Gastrocnemius medialis (tissue), 4 donors: ENCODE results near the gene USP14. TPM values are rescaled to one million over a fixed set of nuclear protein-coding genes. Genes with fewer than 3 reads are reported as not detected.

ENCODE experiments used
- ATAC-seq, 2 donors: fragments of 150-250 bp; one replicate each; pipeline ENCODE4 v1.9.1; 2016
- DNase-seq, 2 donors: peaks; one replicate each; pipeline ENCODE4 v3.0.0-alpha.2; 2019
- H3K27ac ChIP-seq, 4 donors: fragments of 200-600 bp; sonication (generic); 1 replicate in 1 of 4; 2 replicates in 3 of 4; pipeline ENCODE4 v1.5.1; 2016 to 2018; ENCODE audit warnings: mild to moderate bottlenecking in 2 of 4, moderate library complexity in 1 of 4
- H3K27me3 ChIP-seq, 3 donors: fragments of 200-600 bp; sonication (generic) in 2 of 3; 1 replicate in 1 of 3; 2 replicates in 2 of 3; pipeline versions ENCODE4 v1.5.1 to v1.6.0; 2016 to 2019; ENCODE audit warnings: mild to moderate bottlenecking in 1 of 3, moderate library complexity in 1 of 3
- H3K36me3 ChIP-seq, 2 donors: fragments of 200-600 bp; sonication (generic) in 1 of 2; one replicate each; pipeline ENCODE4 v1.5.1; 2017 to 2018
- H3K4me1 ChIP-seq, 2 donors: fragments of 200-600 bp; sonication (generic) in 1 of 2; one replicate each; pipeline ENCODE4 v1.5.1; 2016 to 2017; ENCODE audit warnings: mild to moderate bottlenecking in 2 of 2
- H3K4me3 ChIP-seq, 4 donors: fragments of 200-600 bp; sonication (generic) in 3 of 4; 1 replicate in 1 of 4; 2 replicates in 3 of 4; pipeline ENCODE4 v1.5.1; 2016 to 2019; ENCODE audit warnings: mild to moderate bottlenecking in 2 of 4
- H3K9me3 ChIP-seq, 3 donors: fragments of 200-600 bp; sonication (generic) in 2 of 3; 1 replicate in 1 of 3; 2 replicates in 2 of 3; pipeline ENCODE4 v1.5.1; 2016 to 2019
- CTCF ChIP-seq, 5 experiments: fragments of 450-650 bp in 3 of 5; fragments of 200-600 bp in 2 of 5; sonication (generic) in 2 of 5; IDR thresholded peaks in 4 of 5; conservative IDR thresholded peaks in 1 of 5; 1 replicate in 4 of 5; 2 replicates in 1 of 5; pipeline ENCODE4 v1.5.1; 2016 to 2019; ENCODE audit warnings: antibody characterized with exemption in 5 of 5, mild to moderate bottlenecking in 3 of 5, moderate library complexity in 3 of 5
- POLR2A ChIP-seq, 2 donors: fragments of 450-650 bp; IDR thresholded peaks; one replicate each; pipeline ENCODE4 v1.6.1; 2017; ENCODE audit warnings: antibody characterized with exemption in 2 of 2, mild to moderate bottlenecking in 2 of 2, moderate library complexity in 2 of 2
- in situ Hi-C, 4 donors: fragments of 200-750 bp; cut with MboI; loops; one replicate each; pipeline versions ENCODE4 v1.15.0 to v1.8.0; 2017; ENCODE audit warnings: low sequenced_read_pairs in 4 of 4
- intact Hi-C: fragments of 100-400 bp; cut with DNase I; formaldehyde crosslinking; loops from one replicate; pipeline ENCODE4 v1.15.1; 2023; ENCODE audit warnings: low total_unique reads
- total RNA-seq, 4 donors: library from RNA; depleted of rRNA; stranded (reverse); fragments of >200 nt; gene quantifications; one replicate each; pipeline versions ENCODE4 v1.1.0 to v1.2.3, GENCODE V29; 2016

The USP14 gene
- total RNA-seq, 4 donors from 2014 or later, result 23.6 to 48.7 (median 42.2) TPM

- no peaks in the 10 kb centered on the region for H3K27me3 ChIP-seq
- intact Hi-C loops (no loop called here), in situ Hi-C loops (no loop called here)
- H3K27ac ChIP-seq, result no peak overlapping the region
- TF ChIP-seq POLR2A (IDR thresholded peaks at IDR 0.05), result no peak
- no peak for TF ChIP-seq CTCF (IDR thresholded peaks at IDR 0.05 in 4 of 5, conservative IDR thresholded peaks at IDR 0.05 in 1 of 5)
- H3K36me3 ChIP-seq, result peaks cover 3 to 73% of the 10 kb centered on the region in 2 donors
- H3K4me1 ChIP-seq, result no peaks in the 10 kb centered on the region
- H3K9me3 ChIP-seq, result no peaks in the 10 kb centered on the region
- no peak for DNase-seq
- no peak for ATAC-seq
- no peak overlapping the region for H3K4me3 ChIP-seq
Observed at GRCh38 chr18:210733-211132, 52.4 kb downstream of the USP14 start.

DNA sequence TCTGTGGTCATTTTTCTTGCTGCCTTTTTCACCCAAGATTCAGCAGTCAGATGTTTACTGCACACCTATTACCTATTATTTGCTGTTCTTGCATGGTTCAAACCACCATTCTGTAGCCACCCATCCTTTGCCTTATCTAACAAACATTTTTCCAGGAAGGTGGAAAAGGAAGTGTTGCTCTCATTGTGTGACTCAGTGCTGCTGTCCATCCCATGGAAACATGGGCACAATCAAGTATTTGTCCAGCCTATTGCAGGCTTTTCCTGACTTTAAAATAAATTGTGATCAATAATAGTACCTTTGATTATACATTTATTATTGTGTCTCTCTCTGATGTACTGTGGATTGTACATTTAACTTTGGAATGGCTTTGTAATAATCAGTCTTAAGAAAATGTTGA, 53.2 kb downstream of the USP14 start:
- H3K4me3 ChIP-seq, result no peak overlapping the region
- no peaks in the 10 kb centered on the region for H3K4me1 ChIP-seq
- in situ Hi-C loops, result no loop called here
- DNase-seq, result no peak
- H3K9me3 ChIP-seq, result no peaks in the 10 kb centered on the region
- H3K27ac ChIP-seq, result no peak overlapping the region
- H3K36me3 ChIP-seq, result peaks cover 3 to 73% of the 10 kb centered on the region in 2 donors
- H3K27me3 ChIP-seq, result no peaks in the 10 kb centered on the region
- intact Hi-C loops, result no loop called here
- ATAC-seq, result no peak
- no peak for TF ChIP-seq CTCF (IDR thresholded peaks at IDR 0.05 in 4 of 5, conservative IDR thresholded peaks at IDR 0.05 in 1 of 5)

DNA sequence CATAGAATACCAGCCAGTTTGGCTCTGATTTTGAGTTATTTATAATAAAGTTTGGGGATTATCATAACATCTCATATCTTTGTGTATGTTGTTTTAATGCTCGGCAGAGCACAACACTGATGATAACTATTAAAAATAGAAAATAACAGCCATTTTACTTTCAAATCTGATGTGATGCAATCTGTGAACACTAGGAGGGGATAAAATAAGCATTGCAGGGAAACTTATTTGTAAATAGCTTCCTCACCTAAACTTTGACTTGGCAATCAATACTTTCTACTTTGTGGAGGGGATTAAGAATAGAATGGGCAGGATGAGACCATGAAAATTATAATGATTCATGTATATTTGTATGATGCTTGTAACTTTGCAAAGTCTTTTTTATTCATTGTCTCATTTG, 54.4 kb downstream of the USP14 start:
- TF ChIP-seq CTCF (IDR thresholded peaks at IDR 0.05 in 4 of 5, conservative IDR thresholded peaks at IDR 0.05 in 1 of 5), result no peak
- TF ChIP-seq POLR2A (IDR thresholded peaks at IDR 0.05), result no peak
- Histone ChIP-seq H3K27me3 (no peaks in the 10 kb centered on the region), H3K4me1 (no peaks in the 10 kb centered on the region), H3K4me3 (no peak overlapping the region), H3K27ac (no peak overlapping the region), H3K9me3 (no peaks in the 10 kb centered on the region), H3K36me3 (peaks cover 5 to 76% of the 10 kb centered on the region in 2 donors)
- ATAC-seq (no peak), DNase-seq (no peak)
- in situ Hi-C loops, result no loop called here
- intact Hi-C loops, result no loop called here

DNA sequence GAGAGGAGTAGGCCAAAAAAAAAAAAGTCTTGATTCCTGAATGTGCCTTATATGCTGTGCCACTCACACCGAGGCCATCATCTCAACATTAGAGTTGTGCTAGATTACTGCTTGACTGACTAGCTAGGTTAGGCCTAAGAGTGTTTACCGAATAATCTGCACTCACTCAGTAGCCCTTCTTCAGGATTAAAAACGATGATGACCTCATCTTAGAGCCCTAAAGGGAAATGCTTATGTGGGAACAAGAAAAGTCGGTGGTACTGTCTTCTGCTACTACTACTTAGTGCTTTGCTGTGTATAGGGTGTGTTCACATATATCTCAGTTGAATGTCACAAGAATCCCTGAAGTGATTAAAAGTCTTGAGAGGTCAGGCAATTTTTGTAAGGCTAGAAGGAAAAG, 55.1 kb downstream of the USP14 start:
- H3K9me3 ChIP-seq, result no peaks in the 10 kb centered on the region
- H3K4me1 ChIP-seq, result no peaks in the 10 kb centered on the region
- no peak for DNase-seq
- no peak for ATAC-seq
- H3K27ac ChIP-seq, result no peak overlapping the region
- H3K4me3 ChIP-seq, result no peak overlapping the region
- in situ Hi-C loops (no loop called here), intact Hi-C loops (no loop called here)
- TF ChIP-seq POLR2A (IDR thresholded peaks at IDR 0.05) (no peak), CTCF (IDR thresholded peaks at IDR 0.05 in 4 of 5, conservative IDR thresholded peaks at IDR 0.05 in 1 of 5) (no peak)
- peaks cover 5 to 83% of the 10 kb centered on the region in 2 donors for H3K36me3 ChIP-seq
- H3K27me3 ChIP-seq, result no peaks in the 10 kb centered on the region

- Histone ChIP-seq H3K4me1 (no peaks in the 10 kb centered on the region), H3K36me3 (peaks cover 5 to 86% of the 10 kb centered on the region in 2 donors), H3K9me3 (no peaks in the 10 kb centered on the region), H3K4me3 (no peak overlapping the region), H3K27ac (no peak overlapping the region), H3K27me3 (no peaks in the 10 kb centered on the region)
- intact Hi-C loops, result no loop called here
- in situ Hi-C loops, result no loop called here
- no peak for DNase-seq
- TF ChIP-seq CTCF (IDR thresholded peaks at IDR 0.05 in 4 of 5, conservative IDR thresholded peaks at IDR 0.05 in 1 of 5), result no peak
- TF ChIP-seq POLR2A (IDR thresholded peaks at IDR 0.05), result no peak
- no peak for ATAC-seq
Observed at GRCh38 chr18:213966-214365, 55.6 kb downstream of the USP14 start.
